ENCODE measurements around the gene TSSK3.

- no peak for TF ChIP-seq CTCF (IDR thresholded peaks at IDR 0.05)
- no peak for TF ChIP-seq EP300 (IDR thresholded peaks at IDR 0.05; ENCODE audit: low read depth)
- TF ChIP-seq POLR2A (IDR thresholded peaks at IDR 0.05) = no peak
Measured at GRCh38 chr1:32411261-32411660, 48.9 kb downstream of the TSSK3 start.

Data from transverse colon (tissue), 3 donors.